CD14-positive monocyte (primary cell): ENCODE measurements around the gene ADPRS. TPM values are rescaled to one million over a fixed set of nuclear protein-coding genes. Genes with fewer than 3 reads are reported as not detected.

Experiments used
- DNase-seq, 3 donors: peaks; one replicate each; pipeline ENCODE4 v3.0.0-alpha.2; 2011 to 2022
- H2AFZ ChIP-seq: 2 replicates; pipeline ENCODE4 v1.6.0; 2012; ENCODE audit warnings: mild to moderate bottlenecking, low read depth, low read length, inconsistent platforms; ENCODE audit not compliant: insufficient read depth, poor library complexity, severe bottlenecking
- H3K27ac ChIP-seq, 2 donors: 1 replicate in 1 of 2; 2 replicates in 1 of 2; pipeline ENCODE4 v1.5.1; 2012 to 2013; ENCODE audit warnings: low read length in 2 of 2, control low read depth in 1 of 2, inconsistent platforms in 1 of 2, low read depth in 1 of 2, mild to moderate bottlenecking in 1 of 2
- H3K27me3 ChIP-seq, 2 donors: one replicate each; pipeline versions ENCODE4 v1.6.0 to v1.6.1; 2011 to 2013; ENCODE audit warnings: low read length in 2 of 2; ENCODE audit not compliant: control insufficient read depth in 2 of 2, insufficient read depth in 2 of 2
- H3K36me3 ChIP-seq, 2 donors: replicated peaks in 1 of 2; 1 replicate in 1 of 2; 2 replicates in 1 of 2; pipeline versions ENCODE4 v1.5.1 to v1.6.1; 2012 to 2013; ENCODE audit warnings: low read length in 2 of 2, control low read depth in 1 of 2, inconsistent platforms in 1 of 2, mild to moderate bottlenecking in 1 of 2; ENCODE audit not compliant: insufficient read depth in 2 of 2, control insufficient read depth in 1 of 2
- H3K4me1 ChIP-seq, 2 donors: 1 replicate in 1 of 2; 2 replicates in 1 of 2; pipeline versions ENCODE4 v1.5.1 to v1.6.1; 2012 to 2013; ENCODE audit warnings: low read length in 2 of 2, control low read depth in 1 of 2, inconsistent platforms in 1 of 2, mild to moderate bottlenecking in 1 of 2, moderate library complexity in 1 of 2; ENCODE audit not compliant: insufficient read depth in 2 of 2, control insufficient read depth in 1 of 2
- H3K4me2 ChIP-seq: replicated peaks from 2 replicates; pipeline ENCODE3; 2012; ENCODE audit warnings: low read length, moderate library complexity, mild to moderate bottlenecking; ENCODE audit not compliant: poor library complexity, severe bottlenecking; ENCODE audit errors: extremely low read depth
- H3K4me3 ChIP-seq, 3 experiments: fragments of 200-600 bp in 1 of 3; sonication (generic) in 1 of 3; replicated peaks in 1 of 3; 1 replicate in 2 of 3; 2 replicates in 1 of 3; pipeline ENCODE4 v1.5.1; 2011 to 2013; ENCODE audit warnings: low read length in 3 of 3, mild to moderate bottlenecking in 3 of 3, control low read depth in 2 of 3, low read depth in 2 of 3, inconsistent platforms in 1 of 3, moderate library complexity in 1 of 3
- H3K79me2 ChIP-seq: 2 replicates; pipeline ENCODE4 v1.6.0; 2012; ENCODE audit warnings: mild to moderate bottlenecking, control low read depth, inconsistent platforms, low read length, moderate library complexity; ENCODE audit not compliant: insufficient read depth
- H3K9ac ChIP-seq: 2 replicates; pipeline ENCODE4 v1.6.0; 2017; ENCODE audit warnings: low read length, mild to moderate bottlenecking; ENCODE audit not compliant: insufficient read depth, poor library complexity, severe bottlenecking
- H3K9me3 ChIP-seq, 2 donors: replicated peaks in 1 of 2; 1 replicate in 1 of 2; 2 replicates in 1 of 2; pipeline versions ENCODE4 v1.5.1 to v1.6.1; 2012 to 2013; ENCODE audit warnings: low read length in 2 of 2, control low read depth in 1 of 2; ENCODE audit not compliant: control insufficient read depth in 1 of 2, insufficient read depth in 1 of 2
- H4K20me1 ChIP-seq: 2 replicates; pipeline ENCODE4 v1.6.0; 2012; ENCODE audit warnings: mild to moderate bottlenecking, low read length, control low read depth, moderate library complexity; ENCODE audit not compliant: insufficient read depth
- H3K27ac Mint-ChIP-seq, 7 donors: one replicate each; pipeline ENCODE4 v1.8.0; 2020; ENCODE audit warnings: mild to moderate bottlenecking in 7 of 7, mixed read lengths in 7 of 7, moderate library complexity in 6 of 7, inconsistent platforms in 2 of 7
- H3K27me3 Mint-ChIP-seq, 3 donors: one replicate each; pipeline ENCODE4 v1.8.0; 2021 to 2022; ENCODE audit warnings: low read depth in 3 of 3, mild to moderate bottlenecking in 3 of 3, mixed read lengths in 3 of 3, moderate library complexity in 3 of 3, inconsistent platforms in 1 of 3
- H3K36me3 Mint-ChIP-seq, 2 donors: one replicate each; pipeline ENCODE4 v1.8.0; 2020; ENCODE audit warnings: mixed read lengths in 2 of 2, inconsistent platforms in 1 of 2, mild to moderate bottlenecking in 1 of 2
- H3K4me1 Mint-ChIP-seq: one replicate; pipeline ENCODE4 v1.8.0; 2020; ENCODE audit warnings: mild to moderate bottlenecking, mixed read lengths
- H3K4me3 Mint-ChIP-seq, 2 donors: one replicate each; pipeline ENCODE4 v1.8.0; 2020; ENCODE audit warnings: mild to moderate bottlenecking in 2 of 2, mixed read lengths in 2 of 2, moderate library complexity in 1 of 2
- H3K9me3 Mint-ChIP-seq, 7 donors: one replicate each; pipeline ENCODE4 v1.8.0; 2020 to 2022; ENCODE audit warnings: mixed read lengths in 7 of 7, mild to moderate bottlenecking in 6 of 7, moderate library complexity in 6 of 7, inconsistent platforms in 2 of 7
- CTCF ChIP-seq: fragments of 200-600 bp; IDR thresholded peaks from one replicate; pipeline ENCODE4 v1.8.0; 2022; ENCODE audit warnings: antibody characterized with exemption, mild to moderate bottlenecking
- WGBS: methylation state at CpG from one replicate; pipeline ENCODE4 v1.1.5; 2013; ENCODE audit warnings: missing lambda C conversion rate; ENCODE audit not compliant: insufficient coverage; 5-methylcytosine and 5-hydroxymethylcytosine counted together
- intact Hi-C, 2 donors: fragments of 100-400 bp; cut with micrococcal nuclease; formaldehyde crosslinking; loops; one replicate each; pipeline versions ENCODE4 v1.15.0 to v1.15.1; 2023
- polyA plus RNA-seq, 3 donors: library from polyadenylated mRNA; depleted of rRNA in 1 of 3; unstranded in 2 of 3; stranded (reverse) in 1 of 3; fragments of 300-500 nt in 2 of 3; fragments of >200 nt in 1 of 3; fragmentation: Illumina TruSeq in 2 of 3; gene quantifications; 1 replicate in 2 of 3; 2 replicates in 1 of 3; pipeline ENCODE4 v1.2.3, GENCODE V29; 2012 to 2021

Gene ADPRS
- polyA plus RNA-seq, 3 donors: 13.4 to 30.6 (median 21.9) TPM

GRCh38 chr1:36100376-36100775 is 11.7 kb downstream of the ADPRS start:
- Histone ChIP-seq H3K36me3 (peaks cover 4 to 17% of the 10 kb centered on the region in 2 donors), H3K4me2 (peak overlapping the region; percentile 38), H3K4me3 (no peak overlapping the region), H4K20me1 (no peaks in the 10 kb centered on the region), H3K27me3 (no peaks in the 10 kb centered on the region), H3K79me2 (no peaks in the 10 kb centered on the region), H2AFZ (peak overlapping the region; percentile 52), H3K9me3 (no peaks in the 10 kb centered on the region), H3K27ac (no peak overlapping the region), H3K9ac (no peak overlapping the region), H3K4me1 (peaks cover 16 to 21% of the 10 kb centered on the region in 2 donors)
- peak overlapping the region in 1 of 7 donors; percentile 5 for H3K27ac Mint-ChIP-seq
- no peak for DNase-seq
- peaks cover 7 to 21% of the 10 kb centered on the region in 2 donors for H3K36me3 Mint-ChIP-seq
- 80% methylated on average over 6 of the region's 6 CpGs for WGBS
- intact Hi-C loops: loop anchor here (1.0 to 2.0 kb wide), 4 partner anchors 34 to 186 kb away; no protein-coding TSS in a partner anchor
- H3K27me3 Mint-ChIP-seq: peaks cover 1 to 8% (median 2%) of the 10 kb centered on the region in 3 donors
- no peak for TF ChIP-seq CTCF
- H3K9me3 Mint-ChIP-seq: peaks cover 0 to 4% (median 0%) of the 10 kb centered on the region in 7 donors
- H3K4me3 Mint-ChIP-seq: peak overlapping the region in 1 of 2 donors; percentile 38
- peaks cover 24% of the 10 kb centered on the region for H3K4me1 Mint-ChIP-seq

- Mint-ChIP-seq H3K4me1 (peaks cover 13% of the 10 kb centered on the region), H3K27ac (no peak overlapping the region), H3K36me3 (peaks cover 4 to 20% of the 10 kb centered on the region in 2 donors), H3K4me3 (no peak overlapping the region), H3K9me3 (peaks cover 0 to 4% (median 0%) of the 10 kb centered on the region in 7 donors), H3K27me3 (peaks cover 1 to 11% (median 2%) of the 10 kb centered on the region in 3 donors)
- Histone ChIP-seq H3K4me3 (no peak overlapping the region), H3K4me2 (no peak overlapping the region), H2AFZ (no peak overlapping the region), H4K20me1 (no peaks in the 10 kb centered on the region), H3K36me3 (peaks cover 4 to 10% of the 10 kb centered on the region in 2 donors), H3K9ac (no peak overlapping the region), H3K27me3 (no peaks in the 10 kb centered on the region), H3K79me2 (no peaks in the 10 kb centered on the region), H3K4me1 (peaks cover 4 to 9% of the 10 kb centered on the region in 2 donors), H3K27ac (no peak overlapping the region), H3K9me3 (no peaks in the 10 kb centered on the region)
- intact Hi-C loops: loop anchor here in 1 of 2 donors (2.0 kb wide), 2 partner anchors 33 to 185 kb away; no protein-coding TSS in a partner anchor
- WGBS: 80% methylated on average over 1 of the region's 5 CpGs
- no peak for TF ChIP-seq CTCF
- DNase-seq: no peak
Observed at GRCh38 chr1:36101546-36101945, 12.9 kb downstream of the ADPRS start.
